Duodenal mucosa (tissue), 2 donors: ENCODE results near the gene SURF2.
"Not testable (repeated sequence)": the region's sequence is repeated elsewhere in the genome, so short reads cannot be mapped to it uniquely, and the experiment has no call there.

ENCODE experiments used
- H3K27ac ChIP-seq: one replicate; pipeline ENCODE4 v1.7.0; 2013; ENCODE audit warnings: low read depth, low read length
- H3K27me3 ChIP-seq, 2 donors: one replicate each; pipeline ENCODE4 v1.7.0; 2013; ENCODE audit warnings: low read length in 2 of 2, control low read depth in 1 of 2; ENCODE audit not compliant: insufficient read depth in 2 of 2, control insufficient read depth in 1 of 2
- H3K36me3 ChIP-seq, 2 donors: one replicate each; pipeline ENCODE4 v1.7.0; 2013; ENCODE audit warnings: low read length in 2 of 2, control low read depth in 1 of 2; ENCODE audit not compliant: insufficient read depth in 2 of 2, control insufficient read depth in 1 of 2
- H3K4me1 ChIP-seq, 2 donors: one replicate each; pipeline ENCODE4 v1.7.0; 2013; ENCODE audit warnings: low read length in 2 of 2, control low read depth in 1 of 2; ENCODE audit not compliant: insufficient read depth in 2 of 2, control insufficient read depth in 1 of 2
- H3K4me3 ChIP-seq, 2 donors: one replicate each; pipeline ENCODE4 v1.7.0; 2013; ENCODE audit warnings: low read length in 2 of 2, low read depth in 1 of 2
- H3K9ac ChIP-seq, 2 donors: one replicate each; pipeline ENCODE4 v1.7.0; 2013; ENCODE audit warnings: low read length in 2 of 2, low read depth in 1 of 2
- H3K9me3 ChIP-seq, 2 donors: one replicate each; pipeline ENCODE4 v1.7.0; 2013; ENCODE audit warnings: low read length in 2 of 2, control low read depth in 1 of 2; ENCODE audit not compliant: control insufficient read depth in 1 of 2

The SURF2 gene

DNA sequence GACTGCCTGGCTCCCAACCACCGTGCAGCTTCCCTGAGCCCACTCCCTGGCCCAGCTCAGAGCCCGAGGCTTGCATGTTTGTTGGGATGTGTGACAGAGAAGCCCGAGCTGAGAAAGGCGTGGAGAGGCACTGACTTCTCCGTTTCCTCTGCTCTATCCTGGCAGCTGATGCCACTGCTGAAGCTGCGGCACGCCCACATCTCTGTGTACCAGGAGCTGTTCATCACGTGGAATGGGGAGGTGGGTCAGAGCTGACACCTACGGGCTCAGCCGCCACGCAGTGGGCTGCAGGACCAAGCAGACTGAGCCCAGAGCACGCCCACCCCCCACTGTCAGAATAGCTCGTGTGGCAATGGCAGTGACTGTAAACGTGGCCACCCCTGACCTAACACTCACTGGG, 29.1 kb downstream of the SURF2 start:
- Histone ChIP-seq H3K36me3 (no peaks in the 10 kb centered on the region), H3K9me3 (no peaks in the 10 kb centered on the region), H3K4me1 (no peaks in the 10 kb centered on the region), H3K9ac (no peak overlapping the region), H3K4me3 (no peak overlapping the region), H3K27me3 (no peaks in the 10 kb centered on the region), H3K27ac (no peak overlapping the region)

DNA sequence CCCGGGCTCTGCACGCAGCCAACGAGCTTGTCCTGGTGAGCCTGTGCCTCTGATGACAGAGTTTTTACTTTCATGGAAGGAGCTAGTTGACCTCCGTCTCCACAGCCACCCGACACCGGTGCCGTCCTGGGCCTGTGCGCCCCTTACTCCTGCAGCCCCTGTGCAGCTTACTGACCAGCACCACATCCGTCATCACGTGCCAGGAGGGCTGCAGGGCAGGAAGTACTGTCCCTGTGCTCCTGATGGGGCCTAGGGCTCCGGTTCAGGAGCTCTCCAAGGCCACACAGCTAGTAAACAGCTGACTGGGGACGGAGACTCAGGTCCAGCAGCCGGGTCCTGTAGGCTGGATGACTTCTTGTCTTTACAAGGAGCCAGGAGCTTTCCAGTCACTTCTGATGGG, 30.0 kb downstream of the SURF2 start:
- H3K27me3 ChIP-seq: no peaks in the 10 kb centered on the region
- no peak overlapping the region for H3K4me3 ChIP-seq
- H3K36me3 ChIP-seq: no peaks in the 10 kb centered on the region
- H3K9me3 ChIP-seq: no peaks in the 10 kb centered on the region
- no peak overlapping the region for H3K9ac ChIP-seq
- H3K4me1 ChIP-seq: no peaks in the 10 kb centered on the region
- no peak overlapping the region for H3K27ac ChIP-seq

DNA sequence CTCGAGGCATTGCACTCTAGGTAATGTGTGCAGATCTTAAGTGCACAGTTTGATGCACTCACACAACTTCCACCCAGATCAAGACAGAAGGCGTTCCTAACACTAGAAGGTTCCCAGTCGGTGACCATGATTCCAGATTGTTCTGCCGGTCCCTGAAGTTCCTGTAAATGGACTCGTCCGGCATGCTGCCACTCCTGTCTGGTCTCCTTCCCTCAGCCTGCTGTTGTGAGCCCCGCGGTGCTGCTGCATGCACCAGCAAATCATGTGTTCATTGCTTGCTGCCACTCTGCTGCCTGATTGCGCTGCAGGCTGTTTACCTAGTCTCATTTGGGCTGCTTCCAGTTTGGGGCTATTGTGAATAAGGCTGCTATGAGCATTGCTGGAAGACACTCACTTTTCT, 31.3 kb downstream of the SURF2 start:
- no peak overlapping the region for H3K27ac ChIP-seq
- H3K4me1 ChIP-seq: no peaks in the 10 kb centered on the region
- no peaks in the 10 kb centered on the region for H3K27me3 ChIP-seq
- H3K9ac ChIP-seq: no peak overlapping the region
- H3K4me3 ChIP-seq: no peak overlapping the region
- H3K9me3 ChIP-seq: no peaks in the 10 kb centered on the region
- no peaks in the 10 kb centered on the region for H3K36me3 ChIP-seq

DNA sequence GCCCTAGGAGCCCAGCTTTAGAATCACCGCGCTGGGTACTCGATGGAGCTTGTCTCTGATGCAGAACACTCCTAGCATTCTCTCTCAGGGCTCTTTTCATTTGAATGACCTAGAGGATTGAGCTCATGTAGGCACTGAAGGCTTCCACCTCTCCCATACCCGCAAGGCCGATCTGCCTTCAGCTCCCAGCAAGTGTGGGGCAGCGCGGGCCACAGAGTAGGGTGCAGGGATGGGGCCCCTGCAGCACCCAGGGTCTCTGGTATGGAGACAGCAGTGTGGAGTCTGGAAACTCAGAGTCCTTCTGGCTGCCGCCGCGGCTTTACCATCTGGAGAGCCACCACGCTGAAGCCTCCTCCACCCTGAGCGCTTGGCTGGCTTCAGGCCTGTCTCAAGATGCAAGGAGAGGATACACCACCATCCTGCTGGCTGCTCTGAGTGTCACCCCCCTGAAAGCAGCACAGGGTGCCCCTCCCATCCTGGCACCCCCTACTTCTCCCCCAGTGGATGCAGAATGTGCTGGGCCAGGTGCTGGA, 32.7 kb downstream of the SURF2 start:
- H3K9me3 ChIP-seq: no peaks in the 10 kb centered on the region
- H3K4me1 ChIP-seq: no peaks in the 10 kb centered on the region
- H3K36me3 ChIP-seq: no peaks in the 10 kb centered on the region
- H3K27me3 ChIP-seq: peaks cover 0 to 6% of the 10 kb centered on the region in 2 donors
- no peak overlapping the region for H3K4me3 ChIP-seq
- H3K27ac ChIP-seq: no peak overlapping the region
- no peak overlapping the region for H3K9ac ChIP-seq

DNA sequence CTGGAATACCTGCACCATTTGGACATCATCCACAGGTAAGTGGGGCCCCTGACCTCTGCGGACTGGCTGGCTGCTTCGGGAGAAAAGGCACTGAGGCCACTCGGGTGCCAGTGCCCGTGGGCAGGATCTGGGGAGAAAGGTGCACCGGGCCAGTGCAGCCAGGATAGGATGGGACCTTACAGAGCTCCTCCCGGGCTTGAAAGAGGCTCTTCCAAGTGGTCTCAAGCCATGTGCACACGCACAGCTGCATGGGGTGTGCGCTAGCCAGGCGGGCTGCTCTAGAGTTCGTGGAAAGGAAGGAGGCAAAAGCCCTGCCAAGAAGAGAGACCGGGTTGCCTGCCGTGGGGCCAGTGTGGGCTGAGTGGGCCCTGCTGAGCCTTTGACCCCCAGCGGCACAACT, 33.2 kb downstream of the SURF2 start:
- Histone ChIP-seq H3K9me3 (no peaks in the 10 kb centered on the region), H3K4me1 (no peaks in the 10 kb centered on the region), H3K27ac (no peak overlapping the region), H3K9ac (no peak overlapping the region), H3K36me3 (no peaks in the 10 kb centered on the region), H3K4me3 (no peak overlapping the region), H3K27me3 (peaks cover 0 to 6% of the 10 kb centered on the region in 2 donors)

DNA sequence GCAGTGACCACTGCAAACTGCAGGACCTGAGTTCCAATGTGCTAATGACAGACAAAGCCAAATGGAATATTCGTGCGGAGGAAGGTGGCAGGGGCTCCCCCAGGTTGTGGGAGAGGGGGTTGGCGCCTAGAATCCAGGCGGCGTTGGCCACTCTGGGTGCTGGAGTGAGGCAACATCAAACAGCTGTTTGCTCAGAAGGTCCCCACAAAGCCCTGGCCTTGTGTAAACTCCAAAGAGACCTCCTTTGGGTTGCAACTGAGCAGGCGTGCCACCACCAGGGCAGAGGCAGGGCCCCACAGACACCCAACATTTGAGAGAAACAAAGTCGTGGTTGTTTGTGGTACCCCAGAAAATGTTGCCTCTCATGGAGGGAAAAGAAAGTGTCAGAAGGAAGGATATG, 34.4 kb downstream of the SURF2 start:
- Histone ChIP-seq H3K27me3 (peaks cover 0 to 6% of the 10 kb centered on the region in 2 donors), H3K9me3 (no peaks in the 10 kb centered on the region), H3K36me3 (no peaks in the 10 kb centered on the region), H3K4me1 (no peaks in the 10 kb centered on the region), H3K9ac (no peak overlapping the region), H3K27ac (no peak overlapping the region), H3K4me3 (no peak overlapping the region)

DNA sequence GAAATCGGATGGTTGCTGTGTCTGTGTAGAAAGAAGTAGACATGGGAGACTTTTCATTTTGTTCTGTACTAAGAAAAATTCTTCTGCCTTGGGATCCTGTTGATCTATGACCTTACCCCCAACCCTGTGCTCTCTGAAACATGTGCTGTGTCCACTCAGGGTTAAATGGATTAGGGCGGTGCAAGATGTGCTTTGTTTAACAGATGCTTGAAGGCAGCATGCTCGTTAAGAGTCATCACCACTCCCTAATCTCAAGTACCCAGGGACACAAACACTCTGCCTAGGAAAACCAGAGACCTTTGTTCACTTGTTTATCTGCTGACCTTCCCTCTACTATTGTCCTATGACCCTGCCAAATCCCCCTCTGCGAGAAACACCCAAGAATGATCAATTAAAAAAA, 35.1 kb downstream of the SURF2 start:
- not testable (repeated sequence) for H3K9ac ChIP-seq, H3K4me3 ChIP-seq, H3K27me3 ChIP-seq, H3K9me3 ChIP-seq, H3K36me3 ChIP-seq, H3K27ac ChIP-seq, H3K4me1 ChIP-seq

DNA sequence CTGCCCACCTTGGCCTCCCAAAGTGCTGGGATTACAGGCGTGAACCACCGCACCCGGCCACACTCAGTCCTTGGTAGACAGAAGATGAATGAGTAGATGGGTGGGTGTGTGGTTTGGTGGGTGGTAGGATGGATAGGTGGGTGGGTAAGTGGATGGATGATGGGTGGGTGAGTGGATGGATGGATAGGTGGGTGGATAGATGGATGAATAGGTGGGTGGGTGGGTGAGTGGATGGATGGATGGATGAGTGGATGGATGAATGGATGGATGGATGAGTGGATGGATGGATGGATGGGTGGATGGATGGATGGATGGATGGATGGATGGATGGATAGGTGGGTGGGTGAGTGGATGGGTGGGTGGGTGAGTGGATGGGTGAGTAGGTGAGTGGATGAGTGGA, 36.0 kb downstream of the SURF2 start:
- H3K9me3 ChIP-seq, H3K27ac ChIP-seq, H3K9ac ChIP-seq, H3K36me3 ChIP-seq, H3K4me3 ChIP-seq, H3K4me1 ChIP-seq: not testable (repeated sequence)
- peaks cover 8 to 13% of the 10 kb centered on the region in 2 donors for H3K27me3 ChIP-seq

DNA sequence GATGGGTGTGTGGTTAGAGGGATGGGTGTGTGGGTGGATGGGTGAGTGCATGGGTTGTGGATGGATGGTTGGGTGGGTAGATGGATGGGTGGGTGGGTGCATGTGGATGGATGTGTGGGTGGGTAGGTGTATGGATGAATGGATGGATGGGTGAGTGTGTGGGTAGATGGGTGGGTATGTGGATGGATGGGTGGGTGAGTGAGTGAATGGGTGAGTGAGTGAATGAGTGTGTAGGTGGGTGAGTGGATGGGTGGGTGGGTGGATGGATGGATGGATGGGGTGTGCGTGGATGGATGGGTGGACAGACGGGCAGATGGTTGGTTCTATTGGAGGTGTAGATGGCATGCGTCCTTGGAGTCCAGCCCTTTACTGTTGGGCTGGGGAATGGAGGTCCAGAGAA, 37.0 kb downstream of the SURF2 start:
- Histone ChIP-seq H3K27ac (no peak overlapping the region), H3K36me3 (no peaks in the 10 kb centered on the region), H3K9me3 (no peaks in the 10 kb centered on the region), H3K4me3 (no peak overlapping the region), H3K9ac (no peak overlapping the region), H3K27me3 (peaks cover 17 to 18% of the 10 kb centered on the region in 2 donors), H3K4me1 (no peaks in the 10 kb centered on the region)

DNA sequence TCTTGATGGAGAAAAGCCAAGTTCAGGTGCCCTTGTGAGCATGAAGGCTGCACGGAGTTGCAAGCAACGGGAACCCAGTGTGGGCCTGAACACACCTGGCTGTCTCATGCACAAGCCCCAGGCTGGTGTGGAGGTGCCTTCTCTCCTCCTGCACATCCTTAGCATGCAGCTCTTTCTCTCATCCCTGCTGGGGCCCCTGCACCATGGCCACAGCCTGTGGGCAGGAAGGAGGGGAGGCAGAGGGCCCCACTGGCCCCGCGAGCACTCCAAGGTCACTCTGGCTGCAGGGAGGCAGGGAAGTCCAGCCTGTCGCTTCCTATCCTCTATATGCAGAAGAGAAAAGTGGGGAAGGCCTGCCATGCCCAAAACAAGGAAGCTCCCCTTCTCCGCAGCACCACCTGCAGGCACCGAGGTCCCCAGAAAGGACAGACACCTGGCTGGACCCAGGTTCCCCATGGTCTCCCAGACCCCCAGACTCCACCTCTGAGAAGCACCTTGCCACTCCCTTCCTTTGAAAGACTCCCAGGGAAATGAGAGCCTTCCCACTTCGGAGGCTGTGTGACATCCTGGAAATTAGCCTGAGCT, 38.4 kb downstream of the SURF2 start:
- no peaks in the 10 kb centered on the region for H3K4me1 ChIP-seq
- no peak overlapping the region for H3K27ac ChIP-seq
- H3K9me3 ChIP-seq: no peaks in the 10 kb centered on the region
- H3K4me3 ChIP-seq: no peak overlapping the region
- H3K36me3 ChIP-seq: no peaks in the 10 kb centered on the region
- peaks cover 17 to 18% of the 10 kb centered on the region in 2 donors for H3K27me3 ChIP-seq
- H3K9ac ChIP-seq: no peak overlapping the region

DNA sequence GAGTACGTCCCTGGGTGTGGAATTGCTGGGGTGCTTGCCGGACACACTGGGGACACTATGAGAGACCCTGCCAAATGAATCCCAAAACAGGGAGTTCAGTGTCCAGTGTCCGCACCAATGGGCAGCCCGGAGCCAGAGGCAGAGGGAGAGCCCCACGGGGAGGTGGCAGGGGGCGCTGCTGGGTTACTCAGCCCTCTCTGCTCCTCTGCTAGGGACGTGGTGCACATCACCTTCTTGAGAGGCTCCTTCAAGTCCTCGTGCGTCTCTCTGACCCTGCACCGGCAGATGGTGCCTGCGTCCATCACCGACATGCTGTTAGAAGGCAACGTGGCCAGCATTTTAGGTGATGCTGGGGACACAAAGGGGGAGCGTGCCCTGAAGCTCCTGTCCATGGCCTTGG, 40.6 kb downstream of the SURF2 start:
- Histone ChIP-seq H3K36me3 (peaks cover 0 to 5% of the 10 kb centered on the region in 2 donors), H3K27ac (no peak overlapping the region), H3K27me3 (peaks cover 17 to 18% of the 10 kb centered on the region in 2 donors), H3K4me3 (no peak overlapping the region), H3K9me3 (no peaks in the 10 kb centered on the region), H3K4me1 (no peaks in the 10 kb centered on the region), H3K9ac (no peak overlapping the region)
